ENCODE measurements around the gene GRIK2.

GRIK2 gene

DNA sequence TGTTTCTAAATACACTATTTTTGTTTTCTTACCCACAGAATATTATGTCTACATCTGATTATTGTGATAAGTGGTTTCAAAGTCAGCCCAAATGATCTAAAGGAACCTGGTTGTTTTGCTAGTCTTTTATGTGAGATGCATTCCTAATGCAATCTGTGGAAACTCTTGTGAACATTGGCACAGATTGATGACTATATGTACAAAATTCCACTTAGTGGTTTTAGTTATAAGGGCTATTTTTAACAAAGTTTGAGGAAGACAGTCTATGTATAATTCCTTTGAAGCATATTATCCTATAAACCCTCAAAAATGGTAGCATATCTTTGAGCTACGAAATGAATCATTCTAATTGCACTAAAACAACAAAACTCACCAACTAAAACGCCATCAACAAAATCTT lies 140.9 kb downstream of the GRIK2 start:
- Mint-ChIP-seq H3K4me1 (no peaks in the 10 kb centered on the region), H3K27me3 (no peaks in the 10 kb centered on the region), H3K4me3 (no peak overlapping the region), H3K27ac (ENCODE audit: low read depth) (no peak overlapping the region), H3K9me3 (no peaks in the 10 kb centered on the region), H3K36me3 (ENCODE audit: insufficient read depth) (no peaks in the 10 kb centered on the region)
- DNase-seq (ENCODE audit: low spot score in 2 of 2) (no peak), ATAC-seq (replicated peaks; ENCODE audit: extremely low read depth, poor library complexity, severe bottlenecking) (no peak)

DNA sequence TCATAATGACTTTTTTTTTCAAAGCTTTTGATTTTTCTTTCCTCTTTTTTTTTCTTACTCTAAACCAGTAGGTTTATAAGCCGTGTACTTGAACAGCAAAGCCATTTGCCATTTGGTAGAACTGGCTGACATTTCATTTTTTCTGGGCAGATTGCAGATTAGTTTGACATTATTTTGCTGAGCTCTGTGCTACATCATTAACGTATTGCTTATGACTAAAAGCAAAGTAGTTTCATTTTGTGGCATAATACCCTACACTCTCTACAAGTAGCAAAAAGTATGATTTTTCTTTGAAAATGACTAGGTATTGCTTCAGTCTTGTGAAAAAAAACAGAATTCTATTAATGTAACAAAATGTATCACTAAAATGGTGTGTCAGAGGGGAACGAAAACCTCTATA lies 141.3 kb downstream of the GRIK2 start:
- no peaks in the 10 kb centered on the region for H3K36me3 Mint-ChIP-seq (ENCODE audit: insufficient read depth)
- H3K9me3 Mint-ChIP-seq: no peaks in the 10 kb centered on the region
- no peak overlapping the region for H3K27ac Mint-ChIP-seq (ENCODE audit: low read depth)
- H3K27me3 Mint-ChIP-seq: no peaks in the 10 kb centered on the region
- H3K4me3 Mint-ChIP-seq: no peak overlapping the region
- ATAC-seq (replicated peaks; ENCODE audit: extremely low read depth, poor library complexity, severe bottlenecking): no peak
- no peak for DNase-seq (ENCODE audit: low spot score in 2 of 2)
- no peaks in the 10 kb centered on the region for H3K4me1 Mint-ChIP-seq

DNA sequence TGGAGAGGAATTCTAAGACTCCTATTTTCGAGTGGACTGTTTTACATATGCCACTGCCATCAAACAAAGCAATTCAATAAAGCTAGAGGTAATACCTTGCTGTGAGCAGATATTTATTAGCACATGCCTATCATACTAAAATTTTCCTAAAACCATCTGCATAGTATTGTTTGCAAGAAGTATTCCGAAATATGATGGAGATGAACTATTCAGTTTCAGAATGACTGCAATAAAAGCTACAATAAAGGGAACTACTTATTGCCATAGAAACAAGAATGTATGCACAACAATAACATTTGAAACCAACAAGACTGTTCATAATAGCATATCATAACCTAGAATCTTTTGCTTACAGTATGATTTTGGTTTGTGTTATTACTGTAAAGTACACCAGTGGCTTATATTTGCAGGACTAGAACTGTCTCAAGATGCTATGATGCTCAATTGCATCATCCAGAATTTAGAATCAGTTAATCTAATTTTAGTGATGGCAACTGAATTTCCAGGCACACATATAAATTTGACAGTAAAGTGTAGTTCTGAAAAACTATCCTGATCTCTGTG lies 144.3 kb downstream of the GRIK2 start:
- ATAC-seq (replicated peaks; ENCODE audit: extremely low read depth, poor library complexity, severe bottlenecking) (no peak), DNase-seq (ENCODE audit: low spot score in 2 of 2) (no peak)
- no peaks in the 10 kb centered on the region for H3K9me3 Mint-ChIP-seq
- no peak overlapping the region for H3K4me3 Mint-ChIP-seq
- no peaks in the 10 kb centered on the region for H3K36me3 Mint-ChIP-seq (ENCODE audit: insufficient read depth)
- no peak overlapping the region for H3K27ac Mint-ChIP-seq (ENCODE audit: low read depth)
- no peaks in the 10 kb centered on the region for H3K27me3 Mint-ChIP-seq
- no peaks in the 10 kb centered on the region for H3K4me1 Mint-ChIP-seq

DNA sequence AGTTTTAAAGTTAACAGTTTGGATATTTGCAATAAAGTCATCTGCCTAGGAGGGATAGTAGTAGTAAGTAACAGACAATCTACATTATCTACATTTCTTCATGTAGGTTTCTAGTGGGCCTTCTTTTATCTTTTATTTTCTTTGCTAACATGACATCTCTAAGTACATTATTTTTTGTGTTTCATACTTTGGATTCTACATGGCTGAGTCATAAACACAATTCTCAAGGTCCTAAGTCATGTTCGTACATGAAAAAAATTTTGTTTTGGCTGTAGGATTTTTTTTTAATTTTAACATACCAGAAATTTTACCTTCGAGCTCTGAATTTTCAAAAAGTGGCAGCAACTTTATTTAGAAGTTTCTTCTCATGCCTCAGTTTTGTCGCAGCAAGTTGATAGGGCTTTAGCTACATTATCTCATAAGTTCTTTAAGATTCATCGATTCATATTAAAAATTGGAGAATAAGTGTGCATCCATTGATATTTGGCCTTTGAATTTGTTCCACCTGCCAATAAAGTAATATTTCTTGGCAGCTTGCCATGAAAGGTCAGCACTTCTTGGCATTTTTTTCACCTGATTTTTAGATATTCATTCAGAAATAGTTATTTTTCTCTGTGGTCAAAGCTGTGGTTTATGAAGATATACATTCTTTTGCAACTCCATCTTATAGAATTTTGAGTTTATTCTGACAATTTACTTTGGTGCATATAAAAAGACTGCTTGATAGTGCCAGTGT lies 146.2 kb downstream of the GRIK2 start:
- Mint-ChIP-seq H3K9me3 (no peaks in the 10 kb centered on the region), H3K36me3 (ENCODE audit: insufficient read depth) (no peaks in the 10 kb centered on the region), H3K27me3 (no peaks in the 10 kb centered on the region), H3K4me1 (no peaks in the 10 kb centered on the region), H3K27ac (ENCODE audit: low read depth) (no peak overlapping the region), H3K4me3 (no peak overlapping the region)
- DNase-seq (ENCODE audit: low spot score in 2 of 2) (no peak), ATAC-seq (replicated peaks; ENCODE audit: extremely low read depth, poor library complexity, severe bottlenecking) (no peak)

DNA sequence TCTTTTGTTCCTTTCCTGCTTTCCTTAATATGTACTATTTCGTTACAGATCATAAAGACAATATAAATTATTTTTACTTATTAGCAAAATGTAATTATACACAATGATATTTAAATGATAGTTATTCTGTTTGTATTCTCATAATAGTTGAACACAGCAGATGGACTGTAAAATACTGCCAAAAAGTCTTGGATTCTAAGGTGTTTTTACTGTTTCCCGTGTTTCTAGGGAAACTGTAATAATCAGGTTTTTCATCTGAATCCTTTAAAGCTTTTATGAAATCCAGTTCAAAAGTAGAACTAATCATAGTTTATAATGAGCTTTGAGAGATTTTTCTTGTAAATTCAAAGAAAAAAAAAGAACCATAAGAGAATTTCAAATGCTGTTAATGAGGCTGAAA lies 148.4 kb downstream of the GRIK2 start:
- H3K4me1 Mint-ChIP-seq: no peaks in the 10 kb centered on the region
- no peaks in the 10 kb centered on the region for H3K27me3 Mint-ChIP-seq
- H3K36me3 Mint-ChIP-seq (ENCODE audit: insufficient read depth): no peaks in the 10 kb centered on the region
- H3K4me3 Mint-ChIP-seq: no peak overlapping the region
- DNase-seq (ENCODE audit: low spot score in 2 of 2) (no peak), ATAC-seq (replicated peaks; ENCODE audit: extremely low read depth, poor library complexity, severe bottlenecking) (no peak)
- H3K27ac Mint-ChIP-seq (ENCODE audit: low read depth): no peak overlapping the region
- no peaks in the 10 kb centered on the region for H3K9me3 Mint-ChIP-seq

DNA sequence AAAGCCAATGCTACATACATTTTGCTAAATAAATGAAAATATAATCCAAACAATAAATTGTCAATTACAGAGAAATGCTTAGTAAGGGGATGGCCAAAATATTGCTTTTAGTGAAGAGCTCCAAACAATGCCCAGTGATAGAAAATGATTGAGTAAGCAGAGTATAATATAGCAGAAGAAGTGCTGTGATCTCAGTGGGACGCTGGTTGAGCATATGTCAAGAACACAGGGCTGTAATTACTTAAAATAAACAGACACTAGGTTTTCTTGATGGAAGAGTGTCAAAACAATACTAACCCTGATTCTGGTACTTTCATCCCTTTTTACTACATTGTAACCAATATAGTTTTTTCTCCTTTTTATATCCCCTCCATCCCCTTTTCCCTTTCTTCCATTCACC lies 150.3 kb downstream of the GRIK2 start:
- ATAC-seq (replicated peaks; ENCODE audit: extremely low read depth, poor library complexity, severe bottlenecking) (no peak), DNase-seq (ENCODE audit: low spot score in 2 of 2) (no peak)
- Mint-ChIP-seq H3K4me3 (no peak overlapping the region), H3K9me3 (no peaks in the 10 kb centered on the region), H3K27ac (ENCODE audit: low read depth) (no peak overlapping the region), H3K36me3 (ENCODE audit: insufficient read depth) (no peaks in the 10 kb centered on the region), H3K4me1 (no peaks in the 10 kb centered on the region), H3K27me3 (no peaks in the 10 kb centered on the region)

DNA sequence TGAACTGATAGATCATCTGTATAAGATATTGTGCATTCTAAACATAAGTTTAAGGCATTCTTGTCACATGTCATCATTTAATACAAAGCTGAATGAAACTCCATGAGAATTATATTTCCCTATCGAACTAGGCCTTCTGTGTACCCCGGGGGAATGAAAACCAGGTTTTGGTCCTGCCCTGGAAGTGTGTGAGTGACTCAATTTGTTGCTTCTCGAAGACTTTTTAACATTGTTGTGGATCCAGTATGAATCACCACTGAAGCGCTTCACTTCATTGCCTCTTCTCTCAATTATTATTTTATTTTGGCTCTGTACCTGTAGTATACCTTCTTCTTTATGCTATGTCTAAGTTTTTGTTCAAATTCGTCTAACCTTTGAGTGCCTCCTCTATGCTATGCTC lies 150.8 kb downstream of the GRIK2 start:
- Mint-ChIP-seq H3K9me3 (no peaks in the 10 kb centered on the region), H3K36me3 (ENCODE audit: insufficient read depth) (no peaks in the 10 kb centered on the region), H3K4me3 (no peak overlapping the region), H3K4me1 (no peaks in the 10 kb centered on the region), H3K27me3 (no peaks in the 10 kb centered on the region), H3K27ac (ENCODE audit: low read depth) (no peak overlapping the region)
- DNase-seq (ENCODE audit: low spot score in 2 of 2) (no peak), ATAC-seq (replicated peaks; ENCODE audit: extremely low read depth, poor library complexity, severe bottlenecking) (no peak)

DNA sequence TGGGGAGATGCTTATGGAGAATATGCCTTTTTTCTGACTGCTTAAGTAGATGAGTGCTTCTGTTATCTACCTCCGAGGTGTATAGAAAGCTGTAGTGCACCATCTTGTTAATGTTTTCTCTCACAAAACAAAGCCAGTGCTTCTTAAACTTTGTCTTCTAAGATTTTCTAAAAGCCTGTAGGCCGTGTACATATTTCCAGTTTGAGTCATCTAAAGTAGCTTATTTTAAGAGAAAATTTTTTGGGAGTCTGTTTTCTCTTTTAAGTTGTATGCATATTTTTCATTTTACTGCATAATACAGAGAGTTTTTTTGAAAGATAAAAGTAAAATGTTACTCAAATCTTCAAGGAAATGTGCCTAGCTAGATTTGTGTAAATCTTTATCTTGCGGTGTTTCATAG lies 151.7 kb downstream of the GRIK2 start:
- no peak for ATAC-seq (replicated peaks; ENCODE audit: extremely low read depth, poor library complexity, severe bottlenecking)
- no peaks in the 10 kb centered on the region for H3K27me3 Mint-ChIP-seq
- H3K9me3 Mint-ChIP-seq: no peaks in the 10 kb centered on the region
- DNase-seq (ENCODE audit: low spot score in 2 of 2): no peak
- no peak overlapping the region for H3K4me3 Mint-ChIP-seq
- H3K4me1 Mint-ChIP-seq: no peaks in the 10 kb centered on the region
- H3K36me3 Mint-ChIP-seq (ENCODE audit: insufficient read depth): no peaks in the 10 kb centered on the region
- no peak overlapping the region for H3K27ac Mint-ChIP-seq (ENCODE audit: low read depth)

DNA sequence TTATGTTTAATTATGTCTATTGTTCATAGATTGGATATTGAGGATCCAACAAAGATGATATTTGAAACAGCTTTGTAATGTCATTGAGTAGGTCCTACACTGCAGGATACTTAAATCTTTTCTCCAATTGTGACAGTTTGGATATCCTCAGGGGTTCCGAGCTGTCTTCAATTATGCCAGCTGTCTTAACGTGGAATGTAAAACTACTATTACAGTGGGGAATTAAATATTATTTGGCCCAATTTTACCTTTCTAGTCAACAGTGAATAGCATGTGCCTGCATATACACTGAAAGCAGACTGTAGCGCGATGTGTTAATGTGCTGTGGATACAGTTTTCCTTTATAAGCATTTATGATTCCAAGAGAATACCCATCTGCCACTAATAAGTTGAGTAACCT lies 156.9 kb downstream of the GRIK2 start:
- DNase-seq (ENCODE audit: low spot score in 2 of 2): no peak
- H3K36me3 Mint-ChIP-seq (ENCODE audit: insufficient read depth): no peaks in the 10 kb centered on the region
- no peaks in the 10 kb centered on the region for H3K4me1 Mint-ChIP-seq
- no peaks in the 10 kb centered on the region for H3K9me3 Mint-ChIP-seq
- no peaks in the 10 kb centered on the region for H3K27me3 Mint-ChIP-seq
- H3K27ac Mint-ChIP-seq (ENCODE audit: low read depth): no peak overlapping the region
- no peak overlapping the region for H3K4me3 Mint-ChIP-seq
- ATAC-seq (replicated peaks; ENCODE audit: extremely low read depth, poor library complexity, severe bottlenecking): no peak

DNA sequence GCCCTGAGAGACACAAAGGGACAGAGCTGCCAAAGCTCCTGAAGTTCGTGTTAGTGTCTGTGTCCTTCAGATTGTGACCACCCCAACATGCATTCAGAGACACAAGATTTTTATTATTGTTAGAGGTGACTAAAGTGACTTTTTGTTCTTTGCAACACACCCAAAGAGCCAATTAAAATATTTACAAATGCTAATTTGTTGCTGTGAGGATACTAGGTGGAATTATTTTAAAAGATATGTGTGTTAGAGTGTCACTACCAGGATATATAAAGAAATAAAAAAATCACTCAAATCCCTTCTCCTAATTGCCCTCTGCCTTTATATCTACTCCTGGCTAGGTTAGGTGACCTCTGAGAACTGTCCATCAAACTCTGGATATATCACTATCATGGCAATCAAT lies 160.7 kb downstream of the GRIK2 start:
- H3K4me3 Mint-ChIP-seq: no peak overlapping the region
- DNase-seq (ENCODE audit: low spot score in 2 of 2) (no peak), ATAC-seq (replicated peaks; ENCODE audit: extremely low read depth, poor library complexity, severe bottlenecking) (no peak)
- H3K36me3 Mint-ChIP-seq (ENCODE audit: insufficient read depth): no peaks in the 10 kb centered on the region
- H3K27me3 Mint-ChIP-seq: no peaks in the 10 kb centered on the region
- peaks cover 6% of the 10 kb centered on the region for H3K9me3 Mint-ChIP-seq
- H3K4me1 Mint-ChIP-seq: no peaks in the 10 kb centered on the region
- H3K27ac Mint-ChIP-seq (ENCODE audit: low read depth): no peak overlapping the region

DNA sequence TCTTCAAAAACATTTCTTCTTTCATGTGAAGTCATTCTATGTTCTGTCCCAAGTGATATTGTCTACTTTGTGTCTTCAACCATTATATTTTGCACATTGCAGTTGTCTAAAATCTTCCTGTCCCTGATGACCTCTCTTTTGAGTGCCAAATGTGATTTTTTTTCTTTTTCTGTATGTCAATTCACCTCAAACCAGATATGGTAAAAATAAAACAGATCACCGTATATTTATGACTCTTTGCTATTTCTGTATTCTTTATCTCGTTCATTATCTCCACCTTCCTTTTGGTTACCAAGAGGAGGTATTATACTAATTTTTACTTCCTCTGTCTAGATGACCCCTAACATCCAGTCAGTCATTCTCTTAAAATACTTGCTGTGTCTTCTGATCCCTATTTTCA lies 165.2 kb downstream of the GRIK2 start:
- no peaks in the 10 kb centered on the region for H3K4me1 Mint-ChIP-seq
- H3K9me3 Mint-ChIP-seq: peaks cover 6% of the 10 kb centered on the region
- H3K36me3 Mint-ChIP-seq (ENCODE audit: insufficient read depth): no peaks in the 10 kb centered on the region
- ATAC-seq (replicated peaks; ENCODE audit: extremely low read depth, poor library complexity, severe bottlenecking): no peak
- no peak overlapping the region for H3K4me3 Mint-ChIP-seq
- no peak for DNase-seq (ENCODE audit: low spot score in 2 of 2)
- H3K27ac Mint-ChIP-seq (ENCODE audit: low read depth): no peak overlapping the region
- H3K27me3 Mint-ChIP-seq: no peaks in the 10 kb centered on the region

DNA sequence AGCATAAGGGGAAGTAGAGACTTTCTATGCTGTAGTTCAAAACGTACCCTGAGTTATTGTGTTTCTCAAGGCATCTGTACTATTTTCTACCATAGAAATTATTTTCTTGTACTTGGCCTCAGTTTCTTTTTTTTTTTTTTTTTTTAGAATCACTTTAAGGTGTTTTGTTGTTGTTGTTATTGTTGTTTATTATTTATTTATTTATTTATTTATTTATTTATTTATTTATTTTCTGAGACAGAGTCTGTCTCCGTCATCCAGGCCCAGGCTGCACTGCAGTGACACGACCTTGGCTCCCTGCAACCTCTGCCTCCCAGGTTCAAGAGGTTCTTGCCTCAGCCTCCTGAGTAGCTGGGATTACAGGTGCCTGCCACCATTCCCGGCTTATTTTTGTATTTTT lies 179.1 kb downstream of the GRIK2 start:
- Mint-ChIP-seq H3K4me1 (no peaks in the 10 kb centered on the region), H3K9me3 (no peaks in the 10 kb centered on the region), H3K36me3 (ENCODE audit: insufficient read depth) (no peaks in the 10 kb centered on the region), H3K4me3 (no peak overlapping the region), H3K27me3 (no peaks in the 10 kb centered on the region), H3K27ac (ENCODE audit: low read depth) (no peak overlapping the region)
- DNase-seq (ENCODE audit: low spot score in 2 of 2) (no peak), ATAC-seq (replicated peaks; ENCODE audit: extremely low read depth, poor library complexity, severe bottlenecking) (no peak)

DNA sequence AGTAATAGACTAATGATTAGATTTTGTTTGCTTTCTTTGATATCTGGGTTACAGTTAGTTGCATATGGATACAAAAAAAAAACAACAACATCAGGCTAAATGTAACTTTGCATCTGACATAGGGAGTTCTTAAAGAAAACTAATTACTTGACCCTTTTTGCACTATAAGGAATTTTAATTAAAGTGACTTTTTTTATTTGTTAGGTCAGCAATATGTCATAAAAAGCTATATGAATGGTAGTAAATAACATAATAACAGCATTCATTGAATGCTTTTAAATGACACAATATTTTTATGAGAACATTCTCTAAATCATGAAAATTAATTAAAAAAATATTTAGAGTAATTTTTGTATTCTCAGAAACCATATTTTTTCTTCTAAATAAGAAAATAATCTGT lies 183.6 kb downstream of the GRIK2 start:
- H3K4me3 Mint-ChIP-seq: no peak overlapping the region
- ATAC-seq (replicated peaks; ENCODE audit: extremely low read depth, poor library complexity, severe bottlenecking) (no peak), DNase-seq (ENCODE audit: low spot score in 2 of 2) (no peak)
- no peaks in the 10 kb centered on the region for H3K27me3 Mint-ChIP-seq
- H3K4me1 Mint-ChIP-seq: no peaks in the 10 kb centered on the region
- no peak overlapping the region for H3K27ac Mint-ChIP-seq (ENCODE audit: low read depth)
- H3K9me3 Mint-ChIP-seq: peaks cover 7% of the 10 kb centered on the region
- no peaks in the 10 kb centered on the region for H3K36me3 Mint-ChIP-seq (ENCODE audit: insufficient read depth)
